ENCODE data around the gene MYH9. TPM values are rescaled to one million over a fixed set of nuclear protein-coding genes. Genes with fewer than 3 reads are reported as not detected.
"Not testable (repeated sequence)": the region's sequence is repeated elsewhere in the genome, so short reads cannot be mapped to it uniquely, and the experiment has no call there.

Gene MYH9
- total RNA-seq, 1 experiment from 2014 or later, result 758 TPM

GRCh38 chr22:36253523-36254490 lies 134.0 kb downstream of the MYH9 start:
- CTCF ChIA-PET, result interaction anchor here (0.6 kb wide), 2 partner anchors 626 to 824 kb away, joined by 5 to 7 read pairs; no protein-coding TSS in a partner anchor

GRCh38 chr22:36252754-36253522 lies 134.8 kb downstream of the MYH9 start, which contains the start of gene APOL1:
Gene APOL1 (plus strand): TSS chr22:36253133. CDS start chr22:36254956, 1,823 bp downstream.
- Histone ChIP-seq H3F3A (ENCODE audit: insufficient read depth, low read depth) (0 out of 2 replicates have a peak, but pooled peaks cover 3% of the 10 kb centered on the region), H3K27me3 (ENCODE audit: insufficient read depth, low read depth) (no peaks in the 10 kb centered on the region), H3K4me2 (peak within 1 kb of the TSS; percentile 58), H3K4me3 (peak within 1 kb of the TSS; percentile 8; the same call in 1 of the 2 replicates), H3K9me2 (ENCODE audit: insufficient read depth) (no peaks in the 10 kb centered on the region), H3K79me2 (ENCODE audit: low read depth) (no peaks in the 10 kb centered on the region), H2AFZ (peak within 1 kb of the TSS; percentile 6; the same call in 1 of the 2 replicates), H3K4me1 (replicated peaks; ENCODE audit: insufficient read depth) (peaks cover 7% of the 10 kb centered on the region), H3K36me3 (ENCODE audit: low read depth) (no peaks in the 10 kb centered on the region), H3K27ac (no peak within 1 kb of the TSS), H4K20me1 (ENCODE audit: insufficient read depth) (no peaks in the 10 kb centered on the region), H3K9me3 (ENCODE audit: insufficient read depth, low read depth) (no peaks in the 10 kb centered on the region)
- intact Hi-C loops (cut with micrococcal nuclease; ENCODE audit: unreplicated experiment), result loop anchor here (1.0 kb wide), 1 partner anchor 14 kb away; the partner anchor contains the start of gene APOL2
- ChIA-PET POLR2A (ENCODE audit: unreplicated experiment) (interaction anchor here (0.6 to 0.7 kb wide), 3 partner anchors 14 to 135 kb away, joined by 3 to 7 read pairs (median 3); partner anchors contain the start of genes APOL2 and MYH9), CTCF (interaction anchor here (0.6 kb wide), 1 partner anchor 15 kb away, joined by 3 read pairs; no protein-coding TSS in a partner anchor)
- no peak for TF ChIP-seq EZH2 (IDR thresholded peaks at IDR 0.05; ENCODE audit: low read depth)
- no peak for TF ChIP-seq CTCF (conservative IDR thresholded peaks at IDR 0.05)
- no TSS peak for BruUV-seq (replicated peaks)
- DNase-seq, result peak in 1 of 2 experiments; percentile 55

More at GRCh38 chr22:36253523-36254490, 134.0 kb downstream of the MYH9 start:
- intact Hi-C loops (cut with micrococcal nuclease; ENCODE audit: unreplicated experiment), result loop anchor here (1.0 kb wide), 1 partner anchor 15 kb away; the partner anchor contains the start of gene APOL2
- no peaks in the 10 kb centered on the region for H3K9me3 ChIP-seq (ENCODE audit: insufficient read depth, low read depth)
- peak overlapping the region; percentile 6; the same call in 1 of the 2 replicates for H2AFZ ChIP-seq
- peak overlapping the region; percentile 58 for H3K4me2 ChIP-seq
- H3K27me3 ChIP-seq (ENCODE audit: insufficient read depth, low read depth), result no peaks in the 10 kb centered on the region
- no peaks in the 10 kb centered on the region for H3K9me2 ChIP-seq (ENCODE audit: insufficient read depth)
- no peak overlapping the region for H3K4me3 ChIP-seq
- H3K79me2 ChIP-seq (ENCODE audit: low read depth), result no peaks in the 10 kb centered on the region
- no peaks in the 10 kb centered on the region for H4K20me1 ChIP-seq (ENCODE audit: insufficient read depth)
- POLR2A ChIA-PET (ENCODE audit: unreplicated experiment), result interaction anchor here (0.6 kb wide), 2 partner anchors 14 to 134 kb away, joined by 3 to 7 read pairs; partner anchors contain the start of genes APOL2 and MYH9
- H3K27ac ChIP-seq, result no peak overlapping the region
- no peak for DNase-seq
- 0 out of 2 replicates have a peak, but pooled peaks cover 3% of the 10 kb centered on the region for H3F3A ChIP-seq (ENCODE audit: insufficient read depth, low read depth)
- peaks cover 7% of the 10 kb centered on the region for H3K4me1 ChIP-seq (replicated peaks; ENCODE audit: insufficient read depth)
- TSS peak; percentile 79 for BruUV-seq (replicated peaks)
- TF ChIP-seq EZH2 (IDR thresholded peaks at IDR 0.05; ENCODE audit: low read depth) (no peak), CTCF (conservative IDR thresholded peaks at IDR 0.05) (no peak)
- H3K36me3 ChIP-seq (ENCODE audit: low read depth), result no peaks in the 10 kb centered on the region

- H3K4me2 ChIP-seq; BruUV-seq (replicated peaks); H4K20me1 ChIP-seq (ENCODE audit: insufficient read depth); H3K9me2 ChIP-seq (ENCODE audit: insufficient read depth); H3K79me2 ChIP-seq (ENCODE audit: low read depth); H3K4me3 ChIP-seq; DNase-seq; H3K4me1 ChIP-seq (replicated peaks; ENCODE audit: insufficient read depth); H3K27ac ChIP-seq; H2AFZ ChIP-seq; CTCF ChIA-PET; H3K27me3 ChIP-seq (ENCODE audit: insufficient read depth, low read depth); H3K9me3 ChIP-seq (ENCODE audit: insufficient read depth, low read depth); intact Hi-C loops (cut with micrococcal nuclease; ENCODE audit: unreplicated experiment); H3K36me3 ChIP-seq (ENCODE audit: low read depth); H3F3A ChIP-seq (ENCODE audit: insufficient read depth, low read depth): not testable (repeated sequence)
- POLR2A ChIA-PET (ENCODE audit: unreplicated experiment), result interaction anchor here (0.5 kb wide), 1 partner anchor 816 kb away, joined by 3 read pairs; no protein-coding TSS in a partner anchor
These were observed 135.7 kb downstream of the MYH9 start for GRCh38 chr22:36251979-36252608.

GRCh38 chr22:36250292-36250960 lies 137.3 kb downstream of the MYH9 start:
- H3K36me3 ChIP-seq (ENCODE audit: low read depth); H3K4me2 ChIP-seq; H3K27ac ChIP-seq; H3K79me2 ChIP-seq (ENCODE audit: low read depth); H2AFZ ChIP-seq; BruUV-seq (replicated peaks); POLR2A ChIA-PET (ENCODE audit: unreplicated experiment); H4K20me1 ChIP-seq (ENCODE audit: insufficient read depth); CTCF ChIA-PET; H3K4me3 ChIP-seq; H3K4me1 ChIP-seq (replicated peaks; ENCODE audit: insufficient read depth); H3K9me2 ChIP-seq (ENCODE audit: insufficient read depth); H3K9me3 ChIP-seq (ENCODE audit: insufficient read depth, low read depth); H3F3A ChIP-seq (ENCODE audit: insufficient read depth, low read depth); intact Hi-C loops (cut with micrococcal nuclease; ENCODE audit: unreplicated experiment); H3K27me3 ChIP-seq (ENCODE audit: insufficient read depth, low read depth); DNase-seq: not testable (repeated sequence)
